Gastroesophageal sphincter (tissue), 4 donors: ENCODE results near the gene GAS2. TPM values are rescaled to one million over a fixed set of nuclear protein-coding genes. Genes with fewer than 3 reads are reported as not detected.

Experiments used
- ATAC-seq: fragments of 150-250 bp; one replicate; pipeline ENCODE4 v1.9.1; 2016; ENCODE audit warnings: mild to moderate bottlenecking, moderate library complexity
- H3K27ac ChIP-seq, 4 donors: fragments of 200-600 bp; sonication (generic) in 3 of 4; 1 replicate in 3 of 4; 2 replicates in 1 of 4; pipeline ENCODE4 v1.5.1; 2016 to 2019
- H3K27me3 ChIP-seq: fragments of 200-600 bp; sonication (generic); one replicate; pipeline ENCODE4 v1.5.1; 2019
- H3K36me3 ChIP-seq, 2 donors: fragments of 200-600 bp; sonication (generic); one replicate each; pipeline ENCODE4 v1.5.1; 2019; ENCODE audit warnings: control low read depth in 1 of 2
- H3K4me1 ChIP-seq, 3 donors: fragments of 200-600 bp; sonication (generic); 1 replicate in 2 of 3; 2 replicates in 1 of 3; pipeline ENCODE4 v1.5.1; 2016 to 2019; ENCODE audit warnings: control low read depth in 2 of 3
- H3K4me3 ChIP-seq, 2 donors: fragments of 200-600 bp; sonication (generic); one replicate each; pipeline ENCODE4 v1.5.1; 2019; ENCODE audit warnings: mild to moderate bottlenecking in 1 of 2, moderate library complexity in 1 of 2
- H3K9me3 ChIP-seq, 3 donors: fragments of 200-600 bp; sonication (generic); one replicate each; pipeline ENCODE4 v1.5.1; 2017 to 2019; ENCODE audit warnings: control low read depth in 2 of 3
- EP300 ChIP-seq: sonication (generic); formaldehyde crosslinking; IDR thresholded peaks from one replicate; pipeline ENCODE4 v1.6.1; 2017; ENCODE audit warnings: antibody characterized with exemption, mild to moderate bottlenecking
- POLR2A ChIP-seq, 2 donors: fragments of 450-650 bp; IDR thresholded peaks; one replicate each; pipeline ENCODE4 v1.6.1; 2017; ENCODE audit warnings: antibody characterized with exemption in 2 of 2, mild to moderate bottlenecking in 2 of 2, moderate library complexity in 1 of 2
- POLR2AphosphoS5 ChIP-seq: sonication (generic); formaldehyde crosslinking; IDR thresholded peaks from one replicate; pipeline ENCODE4 v1.6.1; 2017; ENCODE audit warnings: antibody characterized with exemption
- WGBS, 2 donors: methylation state at CpG; one replicate each; pipeline ENCODE4 v1.1.5; 2018; ENCODE audit warnings: low coverage in 1 of 2; 5-methylcytosine and 5-hydroxymethylcytosine counted together
- total RNA-seq, 4 donors: library from RNA; depleted of rRNA; stranded (reverse); fragments of >200 nt; gene quantifications; one replicate each; pipeline ENCODE4 v1.1.0, GENCODE V29; 2016
- TF ChIP-seq, protein P1 (sequence below), 4 experiments: fragments of 200-600 bp in 2 of 4; fragments of 450-650 bp in 2 of 4; sonication (generic) in 1 of 4; IDR thresholded peaks; one replicate each; pipeline ENCODE4 v1.5.1; 2017 to 2019; ENCODE audit warnings: antibody characterized with exemption in 4 of 4, mild to moderate bottlenecking in 2 of 4, moderate library complexity in 2 of 4

The GAS2 gene
- total RNA-seq, 4 donors from 2014 or later = 0.67 to 1.4 (median 0.86) TPM

DNA sequence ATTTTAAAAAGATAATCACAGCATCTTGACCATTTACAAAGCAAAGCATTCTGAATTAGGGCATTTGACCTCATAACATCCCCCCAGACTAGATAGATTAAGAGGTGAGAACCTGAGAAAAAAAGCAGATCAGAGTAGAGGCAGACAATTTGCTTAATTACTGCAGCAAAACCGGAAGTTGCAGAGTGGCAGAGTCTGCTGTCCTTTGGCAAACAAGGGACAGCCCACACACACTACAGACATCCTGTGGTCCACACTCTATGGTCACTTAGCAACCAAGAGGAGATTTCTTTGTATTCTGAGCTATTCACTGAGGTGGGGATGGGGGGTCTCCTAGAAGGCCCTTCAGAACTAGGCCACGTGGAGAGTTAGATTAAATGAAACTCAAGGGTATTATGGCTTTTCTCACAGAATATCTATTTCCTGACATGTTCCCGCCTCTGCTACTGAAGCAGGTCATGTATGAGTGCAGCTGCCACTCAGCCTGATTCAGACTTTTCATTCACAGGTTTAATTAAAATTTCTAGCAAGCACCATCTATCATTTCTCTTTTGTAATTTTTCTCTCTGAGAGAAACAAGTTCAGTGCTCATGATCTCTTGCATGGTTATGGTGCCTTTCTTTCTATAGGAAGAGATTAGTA lies 114.7 kb downstream of the GAS2 start:
- WGBS, 2 donors = 43 to 100% methylated on average over 1 to 3 of the region's 3 CpGs
- ATAC-seq = no peak

DNA sequence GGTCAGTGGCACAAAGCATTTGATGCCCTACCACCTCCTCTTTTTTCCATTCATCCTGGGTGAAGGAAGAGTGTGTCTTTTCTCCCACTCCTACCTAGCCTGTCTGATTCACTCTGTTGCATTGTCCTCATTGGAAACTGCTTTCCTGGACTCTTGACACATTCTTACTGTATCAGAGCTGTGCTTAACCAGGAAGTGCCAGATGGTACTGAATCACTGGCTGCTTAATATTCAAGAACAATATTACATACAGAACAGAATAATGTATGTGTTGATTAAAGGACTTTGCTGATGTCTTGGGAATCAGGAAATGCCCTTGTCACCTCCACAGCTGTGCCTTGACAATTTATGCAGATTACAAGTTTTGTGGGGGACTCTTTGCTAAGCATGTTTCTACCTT lies 118.8 kb downstream of the GAS2 start:
- no peak overlapping the region for H3K27ac ChIP-seq
- no peak overlapping the region for H3K4me3 ChIP-seq
- no peaks in the 10 kb centered on the region for H3K4me1 ChIP-seq
- no peak for ATAC-seq
- no peaks in the 10 kb centered on the region for H3K9me3 ChIP-seq
- no peak for TF ChIP-seq POLR2A (IDR thresholded peaks at IDR 0.05)
- TF ChIP-seq POLR2AphosphoS5 = no peak
- TF ChIP-seq, protein P1, sequence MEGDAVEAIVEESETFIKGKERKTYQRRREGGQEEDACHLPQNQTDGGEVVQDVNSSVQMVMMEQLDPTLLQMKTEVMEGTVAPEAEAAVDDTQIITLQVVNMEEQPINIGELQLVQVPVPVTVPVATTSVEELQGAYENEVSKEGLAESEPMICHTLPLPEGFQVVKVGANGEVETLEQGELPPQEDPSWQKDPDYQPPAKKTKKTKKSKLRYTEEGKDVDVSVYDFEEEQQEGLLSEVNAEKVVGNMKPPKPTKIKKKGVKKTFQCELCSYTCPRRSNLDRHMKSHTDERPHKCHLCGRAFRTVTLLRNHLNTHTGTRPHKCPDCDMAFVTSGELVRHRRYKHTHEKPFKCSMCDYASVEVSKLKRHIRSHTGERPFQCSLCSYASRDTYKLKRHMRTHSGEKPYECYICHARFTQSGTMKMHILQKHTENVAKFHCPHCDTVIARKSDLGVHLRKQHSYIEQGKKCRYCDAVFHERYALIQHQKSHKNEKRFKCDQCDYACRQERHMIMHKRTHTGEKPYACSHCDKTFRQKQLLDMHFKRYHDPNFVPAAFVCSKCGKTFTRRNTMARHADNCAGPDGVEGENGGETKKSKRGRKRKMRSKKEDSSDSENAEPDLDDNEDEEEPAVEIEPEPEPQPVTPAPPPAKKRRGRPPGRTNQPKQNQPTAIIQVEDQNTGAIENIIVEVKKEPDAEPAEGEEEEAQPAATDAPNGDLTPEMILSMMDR (IDR thresholded peaks at IDR 0.05) = no peak
- no peak for TF ChIP-seq EP300
- no peaks in the 10 kb centered on the region for H3K27me3 ChIP-seq
- no peaks in the 10 kb centered on the region for H3K36me3 ChIP-seq

More for the DNA sequence above, 114.7 kb downstream of the GAS2 start:
- TF ChIP-seq POLR2A (IDR thresholded peaks at IDR 0.05) = no peak
- TF ChIP-seq EP300 = no peak
- H3K9me3 ChIP-seq = no peaks in the 10 kb centered on the region
- no peak overlapping the region for H3K27ac ChIP-seq
- no peak overlapping the region for H3K4me3 ChIP-seq
- H3K27me3 ChIP-seq = no peaks in the 10 kb centered on the region
- no peaks in the 10 kb centered on the region for H3K4me1 ChIP-seq
- no peaks in the 10 kb centered on the region for H3K36me3 ChIP-seq

DNA sequence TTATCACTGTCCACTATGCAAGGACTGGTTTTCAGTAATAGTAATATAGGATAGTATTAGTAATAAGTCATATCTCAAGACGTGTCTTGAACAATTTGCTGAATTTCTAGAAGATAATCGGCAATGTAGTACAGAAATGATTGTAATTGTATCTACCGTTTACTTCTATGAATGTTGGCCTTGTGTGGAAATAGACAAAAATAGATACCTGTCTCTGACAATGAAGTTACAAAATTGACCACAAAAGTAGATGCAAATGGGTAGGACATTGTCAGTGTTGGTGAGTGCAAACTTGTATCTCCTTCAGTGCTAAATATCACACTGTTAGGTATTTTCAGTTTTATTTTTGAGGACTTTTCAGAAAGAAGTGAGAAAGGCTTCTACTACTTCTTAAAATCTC lies 120.1 kb downstream of the GAS2 start:
- no peak for TF ChIP-seq EP300
- no peak for TF ChIP-seq POLR2A (IDR thresholded peaks at IDR 0.05)
- TF ChIP-seq, protein P1 (IDR thresholded peaks at IDR 0.05) = no peak
- no peak for TF ChIP-seq POLR2AphosphoS5
- ATAC-seq = no peak
- WGBS, 2 donors = 83 to 89% methylated on average over 3 of the region's 3 CpGs

DNA sequence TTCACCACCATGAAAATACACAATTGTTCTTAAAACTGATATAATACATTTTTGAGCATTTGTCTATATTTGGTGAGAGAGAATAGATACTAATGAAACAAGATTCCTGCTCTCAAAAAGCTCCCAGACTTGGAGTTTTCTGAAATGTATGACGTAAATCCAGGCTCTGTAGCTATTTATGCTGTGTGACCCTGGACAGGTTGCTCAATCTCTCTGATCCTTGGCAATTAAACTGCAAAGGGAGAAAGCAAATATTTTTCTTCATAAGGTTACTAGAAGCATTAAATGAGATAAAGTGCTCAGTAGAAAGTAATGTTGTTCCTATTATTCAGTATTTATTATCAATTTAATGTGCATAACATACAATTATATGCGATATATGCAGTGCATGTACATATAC lies 120.6 kb downstream of the GAS2 start:
- Histone ChIP-seq H3K27me3 (no peaks in the 10 kb centered on the region), H3K9me3 (no peaks in the 10 kb centered on the region), H3K36me3 (no peaks in the 10 kb centered on the region), H3K27ac (no peak overlapping the region), H3K4me1 (no peaks in the 10 kb centered on the region), H3K4me3 (no peak overlapping the region)
- 73 to 85% methylated on average over 2 of the region's 2 CpGs for WGBS, 2 donors
- TF ChIP-seq POLR2AphosphoS5 (no peak), EP300 (no peak), POLR2A (IDR thresholded peaks at IDR 0.05) (no peak)
- TF ChIP-seq, protein P1 (IDR thresholded peaks at IDR 0.05) = no peak
- no peak for ATAC-seq

More for the DNA sequence above, 120.1 kb downstream of the GAS2 start:
- no peaks in the 10 kb centered on the region for H3K36me3 ChIP-seq
- H3K27me3 ChIP-seq = no peaks in the 10 kb centered on the region
- no peak overlapping the region for H3K4me3 ChIP-seq
- H3K9me3 ChIP-seq = no peaks in the 10 kb centered on the region
- no peaks in the 10 kb centered on the region for H3K4me1 ChIP-seq
- no peak overlapping the region for H3K27ac ChIP-seq

DNA sequence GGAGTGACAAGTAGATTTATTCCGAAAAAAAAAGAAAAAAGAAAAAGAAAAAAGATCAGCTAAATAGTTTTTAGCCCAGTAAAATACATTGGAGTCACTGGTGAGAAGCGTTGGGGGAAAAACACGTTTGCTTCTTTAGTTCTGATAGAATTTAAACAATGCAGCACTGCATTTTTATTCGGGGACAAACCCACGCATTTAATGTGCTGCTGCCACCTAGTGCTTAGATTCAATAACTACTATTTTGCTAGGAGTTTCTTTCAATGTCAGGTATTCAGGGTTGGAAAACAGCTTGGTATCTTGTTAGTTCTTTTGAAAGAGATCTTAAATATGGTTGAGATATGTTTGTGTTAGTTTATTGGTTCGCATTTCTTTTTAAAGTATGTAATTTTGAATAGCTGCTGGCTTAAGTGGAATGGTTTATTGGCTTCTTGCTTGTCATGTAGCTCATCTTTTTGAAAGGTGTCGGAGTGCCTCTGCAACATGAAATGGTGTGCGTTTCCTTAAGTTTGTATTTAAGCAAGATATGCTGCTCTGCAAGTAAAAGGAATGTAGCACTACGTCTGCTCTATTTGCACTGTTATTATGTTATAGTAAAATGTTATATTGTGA lies 121.2 kb downstream of the GAS2 start:
- H3K9me3 ChIP-seq = no peaks in the 10 kb centered on the region
- H3K36me3 ChIP-seq = no peaks in the 10 kb centered on the region
- H3K4me3 ChIP-seq = no peak overlapping the region
- 8 to 20% methylated on average over 7 to 9 of the region's 9 CpGs for WGBS, 2 donors
- no peaks in the 10 kb centered on the region for H3K27me3 ChIP-seq
- no peak overlapping the region for H3K27ac ChIP-seq
- H3K4me1 ChIP-seq = no peaks in the 10 kb centered on the region
- ATAC-seq = no peak
- TF ChIP-seq POLR2AphosphoS5 = no peak
- TF ChIP-seq, protein P1 (IDR thresholded peaks at IDR 0.05) = peak; percentile 37 to 73 (median 47)
- TF ChIP-seq EP300 = no peak
